DND-41 (cell line): ENCODE data around the gene RNLS.

ENCODE experiments used
- ATAC-seq: fragments of 200-7000 bp; cut with Tn5 transposase; 3 replicates; pipeline ENCODE4 v1.9.1; 2021; ENCODE audit warnings: low read depth; ENCODE audit not compliant: insufficient read depth
- DNase-seq: peaks from one replicate; pipeline ENCODE4 v3.0.0-alpha.2; 2020
- H2AFZ ChIP-seq: 2 replicates; pipeline ENCODE4 v1.6.0; 2012; ENCODE audit warnings: low read depth, low read length
- H3K27ac ChIP-seq: 2 replicates; pipeline ENCODE4 v1.5.1; 2012; ENCODE audit warnings: low read length, inconsistent platforms
- H3K27me3 ChIP-seq: fragments of 200-600 bp; sonication (generic); 2 replicates; pipeline ENCODE4 v1.6.0; 2012; ENCODE audit warnings: low read length, mild to moderate bottlenecking, inconsistent platforms; ENCODE audit not compliant: insufficient read depth, poor library complexity
- H3K36me3 ChIP-seq: 2 replicates; pipeline ENCODE4 v1.5.1; 2012; ENCODE audit warnings: low read length, inconsistent platforms; ENCODE audit not compliant: insufficient read depth
- H3K4me1 ChIP-seq: 2 replicates; pipeline ENCODE4 v1.5.1; 2012; ENCODE audit warnings: mild to moderate bottlenecking, low read length; ENCODE audit not compliant: insufficient read depth
- H3K4me2 ChIP-seq: 2 replicates; pipeline ENCODE4 v1.6.0; 2012; ENCODE audit warnings: mild to moderate bottlenecking, moderate library complexity, low read length, inconsistent platforms; ENCODE audit not compliant: insufficient read depth
- H3K4me3 ChIP-seq, 2 experiments: fragments of 200-600 bp in 1 of 2; shearing (Covaris generic) in 1 of 2; 2 replicates each; pipeline ENCODE4 v1.5.1; 2012 to 2016; ENCODE audit warnings: inconsistent platforms in 2 of 2, low read length in 2 of 2, mild to moderate bottlenecking in 2 of 2, low read depth in 1 of 2, moderate library complexity in 1 of 2
- H3K79me2 ChIP-seq: 2 replicates; pipeline ENCODE4 v1.6.0; 2012; ENCODE audit warnings: low read length, inconsistent platforms; ENCODE audit not compliant: insufficient read depth
- H3K9ac ChIP-seq: 2 replicates; pipeline ENCODE4 v1.6.0; 2012; ENCODE audit warnings: low read depth, mild to moderate bottlenecking, inconsistent platforms, low read length, moderate library complexity
- H3K9me3 ChIP-seq: 2 replicates; pipeline ENCODE4 v1.5.1; 2012; ENCODE audit warnings: low read length, moderate library complexity, mild to moderate bottlenecking, inconsistent platforms; ENCODE audit not compliant: insufficient read depth, severe bottlenecking
- H4K20me1 ChIP-seq: 2 replicates; pipeline ENCODE4 v1.6.0; 2012; ENCODE audit warnings: low read length; ENCODE audit not compliant: insufficient read depth
- EZH2 ChIP-seq: IDR thresholded peaks from 3 replicates; pipeline ENCODE4 v1.6.1; 2012; ENCODE audit warnings: borderline replicate concordance, low read depth, mild to moderate bottlenecking, moderate library complexity, low read length, inconsistent platforms; ENCODE audit not compliant: severe bottlenecking
- TF ChIP-seq, protein P1 (sequence below): IDR thresholded peaks from 2 replicates; pipeline ENCODE4 v1.5.1; 2012; ENCODE audit warnings: borderline replicate concordance, low read length, moderate library complexity, mild to moderate bottlenecking; ENCODE audit not compliant: poor library complexity, severe bottlenecking; ENCODE audit errors: extremely low read depth

Gene RNLS

DNA sequence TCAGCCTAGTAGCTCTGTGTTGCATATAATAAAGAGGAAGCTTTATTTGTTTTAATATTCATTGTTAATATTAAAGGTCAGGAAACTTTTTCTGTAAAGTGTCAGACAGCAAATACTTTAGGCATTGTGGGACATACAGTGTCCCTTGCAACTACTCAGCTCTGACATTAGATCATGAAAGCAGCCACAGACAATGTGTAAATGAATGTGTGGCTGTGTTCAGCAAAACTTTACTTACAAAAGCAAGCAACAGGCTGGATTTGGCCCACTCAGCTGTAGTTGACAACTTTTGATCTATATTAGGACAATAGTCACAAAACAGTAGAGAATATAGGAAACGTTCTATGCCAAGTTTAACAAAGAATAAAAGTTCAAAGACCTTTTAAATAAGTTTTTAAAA is 173.3 kb downstream of the RNLS start:
- H3K4me3 ChIP-seq, result no peak overlapping the region
- no peaks in the 10 kb centered on the region for H4K20me1 ChIP-seq
- no peaks in the 10 kb centered on the region for H3K9me3 ChIP-seq
- H3K79me2 ChIP-seq, result no peaks in the 10 kb centered on the region
- no peaks in the 10 kb centered on the region for H3K4me1 ChIP-seq
- ATAC-seq (no peak), DNase-seq (no peak)
- H3K27me3 ChIP-seq, result no peaks in the 10 kb centered on the region
- no peak overlapping the region for H3K9ac ChIP-seq
- H2AFZ ChIP-seq, result no peak overlapping the region; the same call in 1 of the 2 replicates
- no peak overlapping the region for H3K4me2 ChIP-seq
- no peaks in the 10 kb centered on the region for H3K36me3 ChIP-seq
- TF ChIP-seq EZH2, result no peak
- TF ChIP-seq, protein P1, sequence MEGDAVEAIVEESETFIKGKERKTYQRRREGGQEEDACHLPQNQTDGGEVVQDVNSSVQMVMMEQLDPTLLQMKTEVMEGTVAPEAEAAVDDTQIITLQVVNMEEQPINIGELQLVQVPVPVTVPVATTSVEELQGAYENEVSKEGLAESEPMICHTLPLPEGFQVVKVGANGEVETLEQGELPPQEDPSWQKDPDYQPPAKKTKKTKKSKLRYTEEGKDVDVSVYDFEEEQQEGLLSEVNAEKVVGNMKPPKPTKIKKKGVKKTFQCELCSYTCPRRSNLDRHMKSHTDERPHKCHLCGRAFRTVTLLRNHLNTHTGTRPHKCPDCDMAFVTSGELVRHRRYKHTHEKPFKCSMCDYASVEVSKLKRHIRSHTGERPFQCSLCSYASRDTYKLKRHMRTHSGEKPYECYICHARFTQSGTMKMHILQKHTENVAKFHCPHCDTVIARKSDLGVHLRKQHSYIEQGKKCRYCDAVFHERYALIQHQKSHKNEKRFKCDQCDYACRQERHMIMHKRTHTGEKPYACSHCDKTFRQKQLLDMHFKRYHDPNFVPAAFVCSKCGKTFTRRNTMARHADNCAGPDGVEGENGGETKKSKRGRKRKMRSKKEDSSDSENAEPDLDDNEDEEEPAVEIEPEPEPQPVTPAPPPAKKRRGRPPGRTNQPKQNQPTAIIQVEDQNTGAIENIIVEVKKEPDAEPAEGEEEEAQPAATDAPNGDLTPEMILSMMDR, result no peak
- H3K27ac ChIP-seq, result no peak overlapping the region

DNA sequence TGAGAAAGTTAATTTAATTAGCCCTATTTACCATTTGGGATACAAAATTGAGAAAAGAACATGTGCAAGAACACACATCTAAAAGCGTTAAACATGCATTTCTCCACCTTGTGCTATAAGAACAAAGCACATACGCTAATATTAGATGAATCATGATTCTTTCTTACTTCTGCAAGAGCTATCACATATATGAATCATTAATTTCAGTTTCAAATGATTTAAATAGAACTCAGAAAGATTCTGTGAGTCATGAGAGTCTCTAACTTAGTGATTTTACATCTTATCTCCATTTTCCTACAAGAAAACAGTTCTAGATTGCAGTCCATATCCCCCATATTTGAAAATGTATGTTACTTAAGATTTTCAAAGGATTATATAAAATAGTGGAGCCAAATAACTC is 173.9 kb downstream of the RNLS start:
- Histone ChIP-seq H3K27ac (no peak overlapping the region), H2AFZ (no peak overlapping the region), H3K9me3 (no peaks in the 10 kb centered on the region), H3K4me2 (no peak overlapping the region), H3K79me2 (no peaks in the 10 kb centered on the region), H3K36me3 (no peaks in the 10 kb centered on the region), H3K4me3 (no peak overlapping the region), H3K4me1 (no peaks in the 10 kb centered on the region), H3K27me3 (no peaks in the 10 kb centered on the region), H4K20me1 (no peaks in the 10 kb centered on the region), H3K9ac (no peak overlapping the region)
- DNase-seq (no peak), ATAC-seq (no peak)
- TF ChIP-seq EZH2, result no peak
- TF ChIP-seq, protein P1, result no peak

DNA sequence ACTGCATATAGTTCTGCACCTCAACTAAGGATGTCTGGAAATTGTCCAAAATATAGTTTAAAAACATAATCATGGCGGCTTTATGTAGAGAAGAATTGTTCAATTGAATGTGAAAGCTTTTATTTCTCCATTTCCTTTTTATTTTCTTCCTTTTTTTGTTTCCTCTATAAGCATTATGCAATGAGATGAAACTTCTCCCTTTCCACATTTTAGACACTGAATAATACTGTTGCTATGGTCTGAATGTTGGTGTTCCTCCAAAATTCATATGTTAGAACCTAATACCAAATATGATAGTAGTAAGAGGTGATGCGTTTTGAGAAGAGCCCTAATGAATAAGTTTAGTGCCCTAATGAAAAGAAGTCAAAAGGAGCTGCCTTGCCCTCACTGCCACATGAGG is 175.0 kb downstream of the RNLS start:
- H3K79me2 ChIP-seq, result no peaks in the 10 kb centered on the region
- H3K36me3 ChIP-seq, result no peaks in the 10 kb centered on the region
- no peak for DNase-seq
- no peak overlapping the region for H3K27ac ChIP-seq
- H3K4me3 ChIP-seq, result no peak overlapping the region
- no peaks in the 10 kb centered on the region for H3K9me3 ChIP-seq
- no peak for TF ChIP-seq EZH2
- TF ChIP-seq, protein P1, result no peak
- H3K4me2 ChIP-seq, result no peak overlapping the region
- no peak for ATAC-seq
- no peaks in the 10 kb centered on the region for H3K4me1 ChIP-seq
- H3K27me3 ChIP-seq, result no peaks in the 10 kb centered on the region
- no peak overlapping the region for H2AFZ ChIP-seq
- H4K20me1 ChIP-seq, result no peaks in the 10 kb centered on the region
- H3K9ac ChIP-seq, result no peak overlapping the region

DNA sequence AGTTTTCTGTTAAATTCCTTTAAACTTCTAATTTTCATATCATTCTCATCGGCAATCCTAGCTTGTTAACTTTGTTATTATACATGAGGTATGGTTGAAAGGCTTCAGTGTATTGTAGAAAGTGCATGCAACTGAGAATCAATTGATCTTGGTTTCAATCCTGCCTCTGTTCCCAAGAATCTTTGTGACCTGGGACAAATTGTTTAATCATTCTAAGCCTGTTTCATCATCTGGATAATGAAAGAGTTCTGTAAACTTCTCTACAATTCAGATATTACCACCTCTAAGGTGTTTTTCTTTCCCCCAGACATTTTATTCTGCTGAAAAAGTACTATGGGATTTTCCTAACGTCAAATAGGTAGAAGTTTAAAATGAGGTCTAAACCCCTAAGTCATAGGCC is 179.0 kb downstream of the RNLS start:
- no peak for DNase-seq
- no peaks in the 10 kb centered on the region for H4K20me1 ChIP-seq
- no peak for TF ChIP-seq EZH2
- TF ChIP-seq, protein P1, result no peak
- no peak overlapping the region for H3K4me2 ChIP-seq
- no peak overlapping the region for H3K4me3 ChIP-seq
- H3K27ac ChIP-seq, result no peak overlapping the region
- no peaks in the 10 kb centered on the region for H3K79me2 ChIP-seq
- H3K9ac ChIP-seq, result no peak overlapping the region
- no peak for ATAC-seq
- H3K36me3 ChIP-seq, result no peaks in the 10 kb centered on the region
- H3K4me1 ChIP-seq, result no peaks in the 10 kb centered on the region
- no peak overlapping the region for H2AFZ ChIP-seq
- peaks cover 5% of the 10 kb centered on the region for H3K9me3 ChIP-seq
- H3K27me3 ChIP-seq, result no peaks in the 10 kb centered on the region
